SKM-1 treated with dmso at 0.1 percent for 144 hours (cell line): ENCODE results near the gene UNC119.
"Not testable (repeated sequence)": the region's sequence is repeated elsewhere in the genome, so short reads cannot be mapped to it uniquely, and the experiment has no call there.

Experiments used
- DNase-seq: peaks from one replicate; lab custom pipeline; 2025; ENCODE audit not compliant: unreplicated experiment; lab: John Stamatoyannopoulos, UW

UNC119 gene

GRCh38 chr17:28523876-28524275 is 28.5 kb downstream of the UNC119 start:
- DNase-seq, result no peak

- no peak for DNase-seq
Measured at GRCh38 chr17:28523186-28523585, 29.2 kb downstream of the UNC119 start.

- DNase-seq, result not testable (repeated sequence)
Measured at GRCh38 chr17:28522281-28522680, 30.1 kb downstream of the UNC119 start.

- DNase-seq, result no peak
Measured at GRCh38 chr17:28521311-28522085, 30.9 kb downstream of the UNC119 start.

GRCh38 chr17:28520687-28521086 is 31.7 kb downstream of the UNC119 start:
- DNase-seq, result no peak

- no peak for DNase-seq
Measured at GRCh38 chr17:28519236-28519635, 33.2 kb downstream of the UNC119 start.

- DNase-seq, result no peak
Measured at GRCh38 chr17:28518578-28518977, 33.8 kb downstream of the UNC119 start.

- DNase-seq, result peak; percentile 47
Measured at GRCh38 chr17:28518132-28518531, 34.3 kb downstream of the UNC119 start.

- no peak for DNase-seq
Measured at GRCh38 chr17:28515518-28515917, 36.9 kb downstream of the UNC119 start.

- no peak for DNase-seq
Measured at GRCh38 chr17:28514561-28515002, 37.8 kb downstream of the UNC119 start.

GRCh38 chr17:28513476-28513875 is 38.9 kb downstream of the UNC119 start:
- no peak for DNase-seq

GRCh38 chr17:28511858-28512461 is 40.5 kb downstream of the UNC119 start:
- no peak for DNase-seq

- DNase-seq, result peak; percentile 42
Measured at GRCh38 chr17:28509789-28510188, 42.6 kb downstream of the UNC119 start.

- no peak for DNase-seq
Measured at GRCh38 chr17:28508211-28508724, 44.2 kb downstream of the UNC119 start.

- no peak for DNase-seq
Measured at GRCh38 chr17:28507567-28508203, 44.7 kb downstream of the UNC119 start.

- no peak for DNase-seq
Measured at GRCh38 chr17:28506763-28507487, 45.5 kb downstream of the UNC119 start.

- DNase-seq, result no peak
Measured at GRCh38 chr17:28505986-28506665, 46.3 kb downstream of the UNC119 start, which contains the start of gene FOXN1. Gene FOXN1 (plus strand): TSS chr17:28506348. CDS start chr17:28523970, 17,622 bp downstream.

- DNase-seq, result no peak
Measured at GRCh38 chr17:28503420-28503819, 49.0 kb downstream of the UNC119 start.

GRCh38 chr17:28501421-28502284 is 50.8 kb downstream of the UNC119 start:
- DNase-seq, result no peak
